ENCODE measurements around the gene CCDC88B. TPM values are rescaled to one million over a fixed set of nuclear protein-coding genes. Genes with fewer than 3 reads are reported as not detected.

The CCDC88B gene
- total RNA-seq, 2 donors from 2014 or later, result 111 to 153 TPM

- no peaks in the 10 kb centered on the region for H3K4me1 Mint-ChIP-seq
- no peak overlapping the region for H3K4me3 Mint-ChIP-seq
Measured at GRCh38 chr11:64406221-64406946, 66.4 kb downstream of the CCDC88B start.

More at GRCh38 chr11:64406221-64406946, 66.4 kb downstream of the CCDC88B start:
- Mint-ChIP-seq H3K27me3 (peaks cover 31% of the 10 kb centered on the region), H3K27ac (no peak overlapping the region), H3K36me3 (ENCODE audit: low read depth) (peaks cover 6% of the 10 kb centered on the region)
- ATAC-seq (no peak), DNase-seq (no peak)
- H3K9me3 ChIP-seq (ENCODE audit: control insufficient read depth, low read length, poor library complexity, severe bottlenecking), result no peaks in the 10 kb centered on the region

Other genes starting within 250 kb of the CCDC88B start
- gene MACROD1, start 174.1 kb upstream of the CCDC88B start, total RNA-seq, result 1 to 10 TPM; 3.9 to 7.5 TPM
- gene STIP1, start 154.0 kb upstream of the CCDC88B start, total RNA-seq, result 10 to 100 TPM; 66.9 to 69.1 TPM
- gene FERMT3, start 133.5 kb upstream of the CCDC88B start, total RNA-seq, result 100 to 1,000 TPM; 151 to 182 TPM
- gene TRPT1, start 114.0 kb upstream of the CCDC88B start, total RNA-seq, result 10 to 100 TPM; 16.2 to 16.6 TPM
- gene NUDT22, start 113.9 kb upstream of the CCDC88B start, total RNA-seq, result 10 to 100 TPM; 30.8 to 42.8 TPM
- gene DNAJC4, start 109.7 kb upstream of the CCDC88B start, total RNA-seq, result 10 to 100 TPM; 29.0 to 35.0 TPM
- 10 to 100 TPM; 44.9 to 48.3 TPM for gene VEGFB, start 105.6 kb upstream of the CCDC88B start, total RNA-seq
- 10 to 100 TPM; 27.4 to 29.1 TPM for gene FKBP2, start 99.1 kb upstream of the CCDC88B start, total RNA-seq
- 10 to 100 TPM; 38.7 to 48.2 TPM for gene PPP1R14B, start 93.3 kb upstream of the CCDC88B start, total RNA-seq
- 1 to 10 TPM; 5.9 TPM for gene PLCB3, start 88.7 kb upstream of the CCDC88B start, total RNA-seq
- gene BAD, start 55.5 kb upstream of the CCDC88B start, total RNA-seq, result 10 to 100 TPM; 46.3 to 47.0 TPM
- 10 to 100 TPM; 46.5 to 57.9 TPM for gene GPR137, start 54.4 kb upstream of the CCDC88B start, total RNA-seq
- under 1 TPM in 1 of 2 donors, not detected in 1; 0.50 TPM for gene KCNK4, start 48.9 kb upstream of the CCDC88B start, total RNA-seq
- not detected for gene CATSPERZ, start 39.8 kb upstream of the CCDC88B start, total RNA-seq
- 10 to 100 TPM; 25.7 to 26.6 TPM for gene ESRRA, start 34.7 kb upstream of the CCDC88B start, total RNA-seq
- 100 to 1,000 TPM in 1 of 2 donors, 10 to 100 TPM in 1; 95.4 to 110 TPM for gene TRMT112, start 22.6 kb upstream of the CCDC88B start, total RNA-seq
- gene PRDX5, start 22.1 kb upstream of the CCDC88B start, total RNA-seq, result 10 to 100 TPM; 46.4 to 49.7 TPM
- 10 to 100 TPM; 21.5 to 26.1 TPM for gene RPS6KA4, start 19.0 kb downstream of the CCDC88B start, total RNA-seq
- not detected for gene SLC22A11, start 215.7 kb downstream of the CCDC88B start, total RNA-seq